GM18502 (cell line): ENCODE results near the gene FARP1.

Experiments used
- ATAC-seq: cut with Tn5 transposase; IDR thresholded peaks from one replicate; pipeline ENCODE4 v1.9.1; 2021; ENCODE audit warnings: mild to moderate bottlenecking; ENCODE audit not compliant: unreplicated experiment, poor library complexity

Gene FARP1

GRCh38 chr13:98195054-98195791, 52.3 kb downstream of the FARP1 start:
- no peak for ATAC-seq

GRCh38 chr13:98198683-98199082, 55.8 kb downstream of the FARP1 start:
- no peak for ATAC-seq

- no peak for ATAC-seq
Observed at GRCh38 chr13:98199480-98199879, 56.6 kb downstream of the FARP1 start.

- ATAC-seq = no peak
Observed at GRCh38 chr13:98200211-98200878, 57.5 kb downstream of the FARP1 start.

DNA sequence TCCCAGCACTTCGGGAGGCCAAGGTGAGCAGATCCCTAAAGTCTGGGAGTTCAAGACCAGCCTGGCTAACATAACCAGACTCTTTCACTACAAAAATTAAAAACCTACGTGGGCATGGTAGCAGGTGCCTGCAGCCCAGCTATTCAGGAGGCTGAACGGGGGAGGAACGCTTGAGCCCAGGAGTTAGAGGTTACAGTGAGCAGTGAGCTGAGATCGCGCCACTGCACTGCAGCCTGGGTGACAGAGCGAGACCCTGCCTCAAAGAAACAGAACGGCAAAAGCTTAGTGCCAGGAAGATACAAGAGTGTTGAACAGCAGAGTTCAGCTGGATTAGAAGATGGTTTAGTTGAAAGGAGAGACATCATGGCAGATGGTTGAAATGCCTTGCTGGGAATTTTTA, 58.3 kb downstream of the FARP1 start:
- ATAC-seq = no peak

GRCh38 chr13:98201984-98202383, 59.1 kb downstream of the FARP1 start:
- no peak for ATAC-seq

- ATAC-seq = no peak
Observed at GRCh38 chr13:98203646-98204326, 60.9 kb downstream of the FARP1 start.

DNA sequence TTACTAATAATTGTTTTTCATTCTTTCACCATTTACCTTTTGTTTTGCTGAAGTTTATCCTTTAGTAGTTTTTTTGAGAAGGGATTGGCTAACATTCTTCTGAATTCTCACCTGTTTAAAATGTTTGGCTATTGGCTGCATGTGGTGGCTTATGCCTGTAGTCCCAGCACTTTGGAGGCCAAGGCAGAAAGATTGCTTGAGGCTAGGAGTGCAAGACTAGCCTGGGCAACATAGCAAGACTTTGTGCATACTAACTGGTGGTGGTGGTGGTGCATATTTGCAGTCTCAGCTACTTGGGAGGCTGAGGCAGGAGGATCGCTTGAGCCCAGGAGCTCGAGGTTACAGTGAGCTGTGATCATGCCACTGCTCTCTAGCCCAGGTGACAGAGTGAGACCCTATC, 61.7 kb downstream of the FARP1 start:
- ATAC-seq = no peak

DNA sequence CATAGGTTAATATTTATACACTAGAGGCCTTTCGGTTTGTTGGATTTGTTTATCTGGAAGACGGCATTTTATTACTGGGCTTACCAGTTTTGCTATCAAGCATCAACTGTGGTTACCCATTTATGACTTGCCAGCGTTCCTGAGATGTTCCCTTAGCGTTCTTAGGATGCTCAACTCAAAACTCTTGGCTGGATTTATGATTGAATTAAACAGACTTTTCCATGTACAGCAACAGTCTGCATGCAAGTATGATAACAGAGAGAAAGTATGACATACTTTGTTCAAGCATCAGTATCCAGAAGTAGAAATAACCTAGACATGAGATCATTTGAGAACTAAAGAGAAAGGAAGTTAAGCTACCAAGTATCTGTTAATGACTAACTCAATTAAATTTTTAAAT, 64.1 kb downstream of the FARP1 start:
- ATAC-seq = no peak

DNA sequence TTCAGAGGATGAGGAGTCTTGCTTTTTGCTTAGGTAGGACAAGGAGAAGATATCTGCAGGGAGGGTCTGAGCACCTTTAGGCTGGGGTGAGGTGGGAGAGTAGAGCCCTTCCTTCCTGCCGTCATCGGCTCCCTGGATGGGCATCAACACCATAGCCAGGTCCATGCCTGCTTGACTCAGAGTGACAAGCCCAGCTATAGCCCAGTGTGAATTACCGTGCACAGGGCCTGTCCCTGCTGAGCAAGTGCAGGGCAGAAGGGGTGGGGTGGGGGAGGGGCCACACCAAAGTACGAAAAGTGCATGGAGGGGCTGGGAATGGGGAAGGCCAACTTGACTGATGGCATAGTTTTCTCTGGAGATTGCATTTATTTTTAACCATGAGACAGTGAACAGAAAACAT, 64.5 kb downstream of the FARP1 start:
- ATAC-seq = no peak

- ATAC-seq = no peak
Observed at GRCh38 chr13:98208606-98209005, 65.7 kb downstream of the FARP1 start.

GRCh38 chr13:98212763-98213162, 69.9 kb downstream of the FARP1 start:
- no peak for ATAC-seq

GRCh38 chr13:98213354-98213753, 70.5 kb downstream of the FARP1 start:
- ATAC-seq = no peak

GRCh38 chr13:98214008-98214643, 71.2 kb downstream of the FARP1 start:
- ATAC-seq = no peak

DNA sequence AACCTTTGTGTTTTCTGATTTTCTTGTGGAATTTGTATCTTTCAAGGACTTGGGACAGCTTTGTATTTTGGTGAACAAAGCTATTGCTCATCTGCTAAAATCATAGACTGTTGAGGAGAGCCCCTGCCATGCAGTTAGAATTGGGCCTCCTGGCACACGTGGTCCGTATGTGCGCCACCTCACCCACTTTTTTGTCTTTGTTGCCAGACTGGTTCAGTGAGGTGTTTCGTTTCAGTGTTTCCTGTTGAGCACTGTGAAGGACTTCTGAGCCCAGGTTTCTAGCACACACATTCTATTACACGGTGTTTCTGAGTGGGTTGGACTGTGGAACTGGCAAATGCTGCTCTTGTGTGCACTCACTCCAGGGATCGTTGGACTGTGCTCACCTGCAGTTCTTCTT, 71.8 kb downstream of the FARP1 start:
- no peak for ATAC-seq

DNA sequence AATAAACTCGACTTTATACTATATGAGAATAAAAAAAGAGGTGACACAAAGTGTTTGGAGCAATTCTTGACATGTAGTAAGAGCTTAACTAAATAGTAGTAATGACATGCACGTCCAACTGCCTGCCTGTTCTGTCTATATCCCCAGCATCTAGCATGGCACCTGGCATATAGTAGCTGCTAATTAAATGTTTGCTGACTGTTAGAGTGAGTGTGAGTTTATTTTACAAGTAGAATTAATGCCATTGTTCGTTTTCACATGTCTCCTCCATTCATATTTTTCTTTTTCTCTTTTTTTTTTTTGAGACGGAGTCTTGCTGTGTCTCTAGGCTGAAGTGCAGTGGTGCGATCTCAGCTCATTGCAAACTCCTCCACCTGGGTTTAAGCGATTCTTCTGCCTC, 72.6 kb downstream of the FARP1 start:
- ATAC-seq = no peak

DNA sequence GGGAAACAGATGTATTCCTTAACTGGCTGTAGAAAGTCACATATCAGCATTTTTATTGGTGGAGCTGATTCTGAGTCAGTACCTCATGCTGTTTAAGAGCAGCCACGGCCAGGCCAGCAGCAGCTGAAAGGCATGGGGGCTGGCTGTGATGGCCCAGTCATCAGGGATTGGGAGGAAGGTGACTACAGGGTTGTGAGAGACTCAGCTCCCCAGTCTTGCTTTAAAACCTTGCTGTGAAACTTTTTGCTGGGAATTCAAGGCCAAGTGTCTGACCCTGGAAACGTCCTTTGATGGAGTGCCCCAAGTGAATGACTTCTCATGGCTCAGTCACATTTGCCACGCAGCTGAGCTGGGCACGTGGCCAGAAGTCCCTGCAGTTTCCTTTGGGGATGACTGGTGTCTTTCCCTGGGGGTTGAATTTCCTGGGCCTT, 73.3 kb downstream of the FARP1 start:
- ATAC-seq = no peak

DNA sequence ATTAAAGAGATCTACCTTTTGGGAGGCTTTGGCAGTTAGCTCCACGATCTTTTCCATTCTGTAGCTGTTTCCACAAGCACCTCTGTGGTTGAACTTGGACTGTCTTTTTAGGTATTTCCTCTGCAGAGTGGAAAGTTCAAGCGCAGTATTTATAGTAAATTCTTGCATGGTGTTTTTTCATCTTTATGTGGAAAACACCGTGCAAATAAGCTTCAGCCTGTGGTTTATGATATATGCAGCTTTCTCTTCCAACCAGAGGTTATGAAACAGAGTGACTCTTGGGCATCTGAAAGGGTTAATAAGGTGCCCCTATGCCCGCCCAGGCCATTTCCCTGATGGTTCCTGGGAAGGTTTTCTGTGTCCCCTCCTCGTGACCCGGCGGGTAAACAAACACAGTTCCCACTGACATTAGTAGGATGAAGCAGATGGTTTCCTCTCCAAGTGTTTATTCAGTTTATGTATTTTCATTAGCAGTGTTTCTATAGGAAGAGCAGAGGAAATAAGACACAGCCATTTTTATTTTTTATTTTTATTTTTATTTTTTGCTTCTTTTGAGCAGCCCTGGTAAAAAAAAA, 73.9 kb downstream of the FARP1 start:
- ATAC-seq = no peak

DNA sequence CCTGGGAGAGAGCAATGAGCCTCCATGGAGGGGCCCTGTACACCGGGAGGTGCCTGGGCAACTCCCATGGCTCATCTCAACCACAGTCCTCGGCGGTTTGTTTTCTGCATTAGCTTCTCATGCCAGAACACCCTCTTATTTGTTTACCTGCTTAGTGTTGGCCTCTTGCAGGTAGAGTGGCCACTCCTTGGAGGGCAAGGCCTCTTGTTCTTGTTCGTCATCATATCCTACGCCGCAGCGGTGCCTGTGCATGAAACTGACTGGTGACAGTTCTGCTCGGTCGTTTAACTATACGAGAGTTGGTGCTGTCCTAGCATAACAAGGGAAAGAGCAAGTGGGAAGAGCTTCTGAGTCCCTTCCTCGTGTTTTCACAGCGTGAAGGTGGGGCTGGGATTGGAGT, 74.7 kb downstream of the FARP1 start:
- no peak for ATAC-seq

DNA sequence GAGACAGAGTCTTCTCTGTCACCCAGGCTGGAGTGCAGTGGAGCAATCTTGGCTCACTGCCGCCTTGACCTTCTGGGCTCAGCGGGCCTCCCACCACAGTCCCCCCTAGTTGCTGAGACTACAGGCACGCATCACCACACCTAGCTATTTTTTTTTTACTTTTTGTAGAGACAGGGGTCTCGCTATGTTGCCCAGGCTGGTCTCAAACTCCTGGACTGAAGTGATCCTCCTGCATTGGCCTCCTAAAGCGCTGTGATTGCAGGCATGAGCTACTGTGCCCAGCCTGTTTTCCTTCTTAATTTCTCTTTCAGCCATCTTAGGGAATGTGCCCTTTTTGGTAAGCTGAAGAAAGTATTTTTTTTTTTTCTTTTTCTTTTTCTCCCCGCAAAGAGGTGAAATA, 76.8 kb downstream of the FARP1 start:
- no peak for ATAC-seq
